Stimulated activated CD8-positive, alpha-beta memory T cell treated with anti-CD3 and anti-CD28 coated beads, Interleukin-4, amount 100 ng/mL, for 48 hours (primary cell): ENCODE measurements around the gene NKD2.

Source experiments
- DNase-seq: peaks from one replicate; pipeline ENCODE4 v3.0.0-alpha.2; 2020

Gene NKD2

GRCh38 chr5:1032011-1032410, 23.4 kb downstream of the NKD2 start:
- DNase-seq: no peak

GRCh38 chr5:1032551-1033027, 24.0 kb downstream of the NKD2 start:
- no peak for DNase-seq

GRCh38 chr5:1033178-1033577, 24.6 kb downstream of the NKD2 start:
- no peak for DNase-seq

- DNase-seq: no peak
Observed at GRCh38 chr5:1033606-1034420, 25.2 kb downstream of the NKD2 start.

- DNase-seq: no peak
Observed at GRCh38 chr5:1034421-1034905, 25.9 kb downstream of the NKD2 start.

- no peak for DNase-seq
Observed at GRCh38 chr5:1034986-1035385, 26.4 kb downstream of the NKD2 start.

- DNase-seq: no peak
Observed at GRCh38 chr5:1035421-1036405, 27.1 kb downstream of the NKD2 start.

GRCh38 chr5:1036504-1037122, 28.0 kb downstream of the NKD2 start:
- DNase-seq: no peak

- DNase-seq: no peak
Observed at GRCh38 chr5:1037123-1037670, 28.6 kb downstream of the NKD2 start.

GRCh38 chr5:1037671-1038416, 29.2 kb downstream of the NKD2 start:
- no peak for DNase-seq

GRCh38 chr5:1038417-1039209, 30.0 kb downstream of the NKD2 start:
- no peak for DNase-seq

- DNase-seq: no peak
Observed at GRCh38 chr5:1039210-1039548, 30.6 kb downstream of the NKD2 start.

- no peak for DNase-seq
Observed at GRCh38 chr5:1039706-1040260, 31.2 kb downstream of the NKD2 start.

GRCh38 chr5:1040571-1040970, 32.0 kb downstream of the NKD2 start:
- DNase-seq: no peak

- no peak for DNase-seq
Observed at GRCh38 chr5:1041225-1042143, 32.9 kb downstream of the NKD2 start.

GRCh38 chr5:1042626-1043025, 34.0 kb downstream of the NKD2 start:
- no peak for DNase-seq

- no peak for DNase-seq
Observed at GRCh38 chr5:1043327-1043726, 34.7 kb downstream of the NKD2 start.

GRCh38 chr5:1044117-1044516, 35.5 kb downstream of the NKD2 start:
- no peak for DNase-seq

- no peak for DNase-seq
Observed at GRCh38 chr5:1045960-1046560, 37.5 kb downstream of the NKD2 start.
